GM10847 (cell line): ENCODE data around the gene RGS9.

Experiments
- POLR2A ChIP-seq: IDR thresholded peaks from 2 replicates; pipeline ENCODE4 v1.6.1; 2011; ENCODE audit not compliant: insufficient read length; ENCODE audit errors: extremely low read depth

RGS9 gene

GRCh38 chr17:65185668-65186382, 48.7 kb downstream of the RGS9 start:
- TF ChIP-seq POLR2A: no peak

GRCh38 chr17:65190467-65191097, 53.4 kb downstream of the RGS9 start:
- no peak for TF ChIP-seq POLR2A

- no peak for TF ChIP-seq POLR2A
Measured at GRCh38 chr17:65191811-65192740, 54.9 kb downstream of the RGS9 start.

- no peak for TF ChIP-seq POLR2A
Measured at GRCh38 chr17:65193305-65193704, 56.1 kb downstream of the RGS9 start.

- TF ChIP-seq POLR2A: no peak
Measured at GRCh38 chr17:65193716-65194293, 56.6 kb downstream of the RGS9 start.

- TF ChIP-seq POLR2A: no peak
Measured at GRCh38 chr17:65194670-65195334, 57.6 kb downstream of the RGS9 start.

GRCh38 chr17:65195716-65196115, 58.5 kb downstream of the RGS9 start:
- no peak for TF ChIP-seq POLR2A

GRCh38 chr17:65196617-65197016, 59.4 kb downstream of the RGS9 start:
- no peak for TF ChIP-seq POLR2A

- no peak for TF ChIP-seq POLR2A
Measured at GRCh38 chr17:65197201-65197600, 60.0 kb downstream of the RGS9 start.

- no peak for TF ChIP-seq POLR2A
Measured at GRCh38 chr17:65198653-65199382, 61.6 kb downstream of the RGS9 start.

GRCh38 chr17:65201331-65201730, 64.2 kb downstream of the RGS9 start:
- no peak for TF ChIP-seq POLR2A

- no peak for TF ChIP-seq POLR2A
Measured at GRCh38 chr17:65202844-65203571, 65.8 kb downstream of the RGS9 start.

GRCh38 chr17:65204001-65204400, 66.8 kb downstream of the RGS9 start:
- TF ChIP-seq POLR2A: no peak

GRCh38 chr17:65205655-65206054, 68.5 kb downstream of the RGS9 start:
- TF ChIP-seq POLR2A: no peak
